Measurements from ENCODE around the gene CHMP2B.

The CHMP2B gene

GRCh38 chr3:87227104-87227834 lies at the start of gene CHMP2B:
Gene CHMP2B (plus strand): TSS chr3:87227309. CDS start chr3:87227523, 214 bp downstream.
- Mint-ChIP-seq H3K4me3 (peak within 1 kb of the TSS; percentile 96), H3K9me3 (peaks cover 3% of the 10 kb centered on the region), H3K27ac (peak within 1 kb of the TSS; percentile 98), H3K27me3 (peaks cover 2% of the 10 kb centered on the region), H3K36me3 (peaks cover 6% of the 10 kb centered on the region), H3K4me1 (peaks cover 25% of the 10 kb centered on the region)
- DNase-seq (ENCODE audit: low spot score in 2 of 2) (peak; percentile 92 to 93), ATAC-seq (ENCODE audit: low read depth) (peak; percentile 88)

- ATAC-seq (ENCODE audit: low read depth) (no peak), DNase-seq (ENCODE audit: low spot score in 2 of 2) (no peak)
- Mint-ChIP-seq H3K36me3 (no peaks in the 10 kb centered on the region), H3K4me1 (peaks cover 2% of the 10 kb centered on the region), H3K27me3 (peaks cover 3% of the 10 kb centered on the region), H3K4me3 (no peak overlapping the region), H3K9me3 (no peaks in the 10 kb centered on the region), H3K27ac (no peak overlapping the region)
Observed at GRCh38 chr3:87179642-87180041, 47.5 kb upstream of the CHMP2B start.

- Mint-ChIP-seq H3K27ac (no peak overlapping the region), H3K9me3 (no peaks in the 10 kb centered on the region), H3K4me3 (no peak overlapping the region), H3K27me3 (peaks cover 1% of the 10 kb centered on the region), H3K4me1 (peaks cover 2% of the 10 kb centered on the region), H3K36me3 (no peaks in the 10 kb centered on the region)
- no peak for DNase-seq (ENCODE audit: low spot score in 2 of 2)
- ATAC-seq (ENCODE audit: low read depth): no peak
Observed at GRCh38 chr3:87181551-87181950, 45.6 kb upstream of the CHMP2B start.

DNA sequence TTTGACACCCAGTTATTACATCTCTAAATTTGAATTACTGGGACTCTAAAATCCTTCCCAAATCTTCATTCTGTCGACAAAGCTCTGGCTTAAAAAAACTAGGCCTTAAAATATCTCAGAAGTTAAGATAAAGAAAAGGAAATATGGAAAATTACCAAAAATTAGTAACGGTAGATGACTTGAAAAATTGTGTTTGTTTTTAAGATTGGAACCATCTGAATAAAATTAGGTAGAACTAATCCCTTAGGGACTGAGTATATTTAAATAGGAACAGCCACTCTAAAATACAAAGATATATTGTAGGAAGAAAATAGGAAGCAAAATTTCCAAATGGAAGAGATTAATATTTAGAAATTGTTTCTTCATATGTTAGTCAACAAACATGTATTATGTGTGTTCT lies 45.1 kb upstream of the CHMP2B start:
- Mint-ChIP-seq H3K4me1 (peaks cover 2% of the 10 kb centered on the region), H3K27me3 (peaks cover 5% of the 10 kb centered on the region), H3K27ac (no peak overlapping the region), H3K9me3 (no peaks in the 10 kb centered on the region), H3K36me3 (no peaks in the 10 kb centered on the region), H3K4me3 (no peak overlapping the region)
- ATAC-seq (ENCODE audit: low read depth) (no peak), DNase-seq (ENCODE audit: low spot score in 2 of 2) (no peak)

DNA sequence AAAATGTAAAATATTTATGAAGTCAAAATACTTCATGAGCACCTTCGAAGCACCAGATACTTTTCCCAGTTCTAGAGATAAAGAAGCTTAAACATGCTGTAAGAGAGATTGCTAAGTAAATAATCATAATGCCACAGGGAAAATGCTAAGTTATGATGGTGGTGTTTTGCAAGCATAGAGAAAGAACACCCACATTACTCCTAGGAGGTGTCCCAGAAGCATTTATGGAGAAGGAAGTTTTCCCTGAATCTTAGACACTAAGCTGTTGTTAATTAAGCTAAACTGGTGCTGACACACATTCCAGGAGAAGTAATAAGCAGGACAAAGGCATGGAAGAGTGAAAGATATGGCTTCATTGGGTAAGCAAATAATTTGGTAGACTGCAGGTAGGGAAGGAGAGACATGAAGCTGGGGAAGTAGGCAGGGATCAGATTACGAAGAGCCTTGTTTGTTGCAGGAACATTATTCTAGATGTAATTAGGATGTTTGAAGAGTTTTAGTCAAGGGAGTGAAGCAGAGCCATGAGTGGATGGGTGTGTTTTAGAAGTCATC lies 40.4 kb upstream of the CHMP2B start:
- Mint-ChIP-seq H3K36me3 (no peaks in the 10 kb centered on the region), H3K4me3 (no peak overlapping the region), H3K9me3 (no peaks in the 10 kb centered on the region), H3K27ac (no peak overlapping the region), H3K4me1 (no peaks in the 10 kb centered on the region), H3K27me3 (peaks cover 5% of the 10 kb centered on the region)
- DNase-seq (ENCODE audit: low spot score in 2 of 2) (no peak), ATAC-seq (ENCODE audit: low read depth) (no peak)

DNA sequence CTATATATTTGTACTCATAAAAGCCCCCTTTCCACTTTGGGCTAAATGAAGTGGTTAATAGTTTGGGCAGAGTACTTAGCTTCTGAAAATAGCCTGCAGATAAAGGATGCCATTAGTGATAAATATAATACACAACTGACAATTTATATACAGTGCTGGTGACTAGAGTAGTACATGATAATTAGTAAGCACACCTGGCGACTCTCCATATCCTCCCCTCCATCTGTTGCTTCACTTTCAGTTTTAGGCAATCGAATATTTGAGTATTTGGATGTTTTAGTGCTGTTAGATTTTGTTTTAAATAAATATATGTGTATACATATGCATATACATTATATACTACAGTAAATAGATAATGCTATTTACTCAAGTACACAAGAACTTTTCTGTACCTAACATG lies 35.9 kb upstream of the CHMP2B start:
- no peaks in the 10 kb centered on the region for H3K36me3 Mint-ChIP-seq
- peaks cover 6% of the 10 kb centered on the region for H3K9me3 Mint-ChIP-seq
- ATAC-seq (ENCODE audit: low read depth) (no peak), DNase-seq (ENCODE audit: low spot score in 2 of 2) (no peak)
- H3K4me3 Mint-ChIP-seq: no peak overlapping the region
- H3K27ac Mint-ChIP-seq: no peak overlapping the region
- H3K27me3 Mint-ChIP-seq: peaks cover 8% of the 10 kb centered on the region
- H3K4me1 Mint-ChIP-seq: no peaks in the 10 kb centered on the region

- no peak overlapping the region for H3K27ac Mint-ChIP-seq
- no peak for DNase-seq (ENCODE audit: low spot score in 2 of 2)
- no peak for ATAC-seq (ENCODE audit: low read depth)
- peaks cover 8% of the 10 kb centered on the region for H3K9me3 Mint-ChIP-seq
- H3K4me1 Mint-ChIP-seq: no peaks in the 10 kb centered on the region
- no peaks in the 10 kb centered on the region for H3K36me3 Mint-ChIP-seq
- no peak overlapping the region for H3K4me3 Mint-ChIP-seq
- peaks cover 7% of the 10 kb centered on the region for H3K27me3 Mint-ChIP-seq
Observed at GRCh38 chr3:87191641-87192040, 35.5 kb upstream of the CHMP2B start.

- Mint-ChIP-seq H3K27me3 (peaks cover 5% of the 10 kb centered on the region), H3K36me3 (no peaks in the 10 kb centered on the region), H3K27ac (no peak overlapping the region), H3K4me3 (no peak overlapping the region), H3K4me1 (no peaks in the 10 kb centered on the region), H3K9me3 (peaks cover 8% of the 10 kb centered on the region)
- DNase-seq (ENCODE audit: low spot score in 2 of 2) (no peak), ATAC-seq (ENCODE audit: low read depth) (no peak)
Observed at GRCh38 chr3:87196879-87197278, 30.2 kb upstream of the CHMP2B start.

DNA sequence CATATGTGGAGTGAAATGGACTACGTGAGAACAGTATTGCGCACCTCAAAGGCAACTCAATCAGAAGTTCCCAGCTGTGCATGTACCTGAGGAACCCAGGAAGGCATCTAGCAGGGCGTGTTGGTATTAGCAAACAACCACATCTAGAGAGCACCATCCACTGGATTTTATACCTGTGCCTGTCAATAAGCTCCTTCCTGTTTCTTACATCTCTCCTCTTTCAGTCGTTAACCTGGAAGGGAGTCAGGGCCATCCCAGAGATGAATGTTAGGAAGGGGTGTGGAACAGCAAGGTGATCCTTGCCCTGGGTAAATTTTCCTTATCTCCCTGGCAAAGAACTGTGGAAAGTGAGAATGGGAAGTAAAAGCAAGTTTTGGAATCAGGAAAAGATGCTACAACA lies 29.6 kb upstream of the CHMP2B start:
- Mint-ChIP-seq H3K4me3 (no peak overlapping the region), H3K27ac (no peak overlapping the region)

DNA sequence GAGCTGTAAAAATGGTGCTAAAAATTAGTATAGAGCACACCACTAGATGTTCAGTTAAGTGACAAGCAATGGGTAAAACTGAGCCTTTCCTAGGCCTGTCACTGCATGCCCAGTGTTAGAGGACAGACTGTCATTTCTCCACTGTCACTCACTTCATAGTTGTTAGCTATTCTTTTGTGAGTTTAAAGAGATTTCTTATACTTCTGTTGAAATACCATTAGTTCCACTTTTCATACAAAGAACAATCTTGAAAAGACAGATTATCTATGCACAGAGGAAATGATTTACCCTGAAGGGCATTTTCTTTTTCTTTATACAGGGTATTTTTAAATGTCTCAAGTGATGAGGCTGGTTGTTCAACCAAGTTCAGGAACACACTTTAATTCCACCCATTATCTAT lies 28.3 kb upstream of the CHMP2B start:
- Mint-ChIP-seq H3K4me3 (no peak overlapping the region), H3K27me3 (peaks cover 5% of the 10 kb centered on the region), H3K9me3 (peaks cover 8% of the 10 kb centered on the region), H3K27ac (no peak overlapping the region), H3K36me3 (no peaks in the 10 kb centered on the region), H3K4me1 (no peaks in the 10 kb centered on the region)
- no peak for ATAC-seq (ENCODE audit: low read depth)
- no peak for DNase-seq (ENCODE audit: low spot score in 2 of 2)

More for the DNA sequence above, 29.6 kb upstream of the CHMP2B start:
- H3K9me3 Mint-ChIP-seq: peaks cover 8% of the 10 kb centered on the region
- peaks cover 5% of the 10 kb centered on the region for H3K27me3 Mint-ChIP-seq
- no peak for ATAC-seq (ENCODE audit: low read depth)
- no peaks in the 10 kb centered on the region for H3K36me3 Mint-ChIP-seq
- no peak for DNase-seq (ENCODE audit: low spot score in 2 of 2)
- no peaks in the 10 kb centered on the region for H3K4me1 Mint-ChIP-seq

DNA sequence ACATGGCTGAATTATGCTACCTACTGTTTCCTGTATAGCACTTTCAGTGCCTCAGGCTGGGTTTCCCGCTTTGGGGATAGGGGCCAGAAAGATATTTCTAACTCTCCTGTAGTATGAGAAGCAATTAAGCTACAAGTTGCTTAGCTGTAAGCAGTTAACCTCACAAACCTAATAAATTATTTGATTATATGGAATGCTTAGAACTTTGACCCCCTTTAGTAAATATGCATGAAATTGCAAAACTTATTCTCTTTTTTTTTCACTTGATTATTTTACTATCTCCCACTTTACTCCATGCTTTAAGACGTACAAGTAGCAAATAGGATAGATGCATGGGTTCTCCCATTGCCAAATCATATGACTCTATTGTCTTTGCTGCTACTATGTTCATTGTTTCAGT lies 27.5 kb upstream of the CHMP2B start:
- no peak for ATAC-seq (ENCODE audit: low read depth)
- Mint-ChIP-seq H3K36me3 (no peaks in the 10 kb centered on the region), H3K27me3 (peaks cover 5% of the 10 kb centered on the region), H3K9me3 (peaks cover 8% of the 10 kb centered on the region), H3K27ac (no peak overlapping the region), H3K4me3 (no peak overlapping the region), H3K4me1 (no peaks in the 10 kb centered on the region)
- DNase-seq (ENCODE audit: low spot score in 2 of 2): no peak

GRCh38 chr3:87200060-87200647 lies 27.0 kb upstream of the CHMP2B start:
- no peak for ATAC-seq (ENCODE audit: low read depth)
- no peak for DNase-seq (ENCODE audit: low spot score in 2 of 2)
- no peaks in the 10 kb centered on the region for H3K4me1 Mint-ChIP-seq
- peaks cover 4% of the 10 kb centered on the region for H3K9me3 Mint-ChIP-seq
- H3K27ac Mint-ChIP-seq: no peak overlapping the region
- H3K4me3 Mint-ChIP-seq: no peak overlapping the region
- H3K36me3 Mint-ChIP-seq: no peaks in the 10 kb centered on the region
- H3K27me3 Mint-ChIP-seq: peaks cover 3% of the 10 kb centered on the region

DNA sequence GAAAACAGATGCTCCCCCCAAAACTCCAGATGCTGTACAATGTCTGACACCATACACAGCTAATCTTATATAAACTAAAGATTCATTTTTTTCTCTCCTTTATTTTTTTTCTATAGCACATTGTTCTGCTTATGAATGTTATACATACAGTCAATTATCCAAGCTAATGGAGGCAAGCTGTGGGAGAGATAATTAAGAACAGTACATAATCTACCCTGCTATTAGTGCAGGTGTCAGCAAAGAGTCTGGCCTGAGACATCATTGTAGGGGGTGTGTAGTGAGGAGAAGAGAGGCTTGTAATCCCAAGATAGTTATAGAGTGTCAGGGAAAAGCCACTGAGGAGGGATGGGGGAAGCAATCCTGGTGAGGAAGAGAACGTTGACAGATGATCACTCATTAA lies 25.4 kb upstream of the CHMP2B start:
- Mint-ChIP-seq H3K27ac (no peak overlapping the region), H3K4me3 (no peak overlapping the region), H3K36me3 (no peaks in the 10 kb centered on the region), H3K4me1 (no peaks in the 10 kb centered on the region), H3K9me3 (no peaks in the 10 kb centered on the region), H3K27me3 (peaks cover 3% of the 10 kb centered on the region)
- DNase-seq (ENCODE audit: low spot score in 2 of 2): no peak
- ATAC-seq (ENCODE audit: low read depth): no peak

DNA sequence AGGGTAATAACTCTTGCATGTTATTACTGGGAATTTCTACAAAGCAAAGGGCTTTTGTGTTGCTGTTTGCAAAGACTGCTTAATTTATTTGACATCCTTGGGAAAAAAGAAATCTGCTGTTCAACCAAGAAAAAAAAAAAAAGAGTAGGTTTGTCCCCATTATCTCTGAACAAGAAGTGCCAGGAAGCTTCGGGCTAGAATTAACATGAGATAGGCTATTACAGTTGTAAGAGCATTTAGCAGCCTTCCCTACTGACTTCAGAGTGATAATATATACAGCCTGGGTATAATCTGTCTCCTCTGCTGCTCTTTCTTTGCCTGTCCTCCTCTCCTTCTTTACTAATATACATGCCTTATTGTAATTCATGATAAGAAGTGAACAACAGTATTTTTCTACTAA lies 23.3 kb upstream of the CHMP2B start:
- Mint-ChIP-seq H3K36me3 (no peaks in the 10 kb centered on the region), H3K27ac (no peak overlapping the region), H3K4me3 (no peak overlapping the region), H3K27me3 (peaks cover 3% of the 10 kb centered on the region), H3K9me3 (no peaks in the 10 kb centered on the region), H3K4me1 (no peaks in the 10 kb centered on the region)
- no peak for ATAC-seq (ENCODE audit: low read depth)
- no peak for DNase-seq (ENCODE audit: low spot score in 2 of 2)

- Mint-ChIP-seq H3K27ac (no peak overlapping the region), H3K4me3 (no peak overlapping the region), H3K4me1 (no peaks in the 10 kb centered on the region), H3K27me3 (peaks cover 4% of the 10 kb centered on the region), H3K9me3 (no peaks in the 10 kb centered on the region), H3K36me3 (no peaks in the 10 kb centered on the region)
- DNase-seq (ENCODE audit: low spot score in 2 of 2) (no peak), ATAC-seq (ENCODE audit: low read depth) (no peak)
Observed at GRCh38 chr3:87206070-87206469, 21.0 kb upstream of the CHMP2B start.
